GM12891 (cell line): ENCODE results near the gene RAB26.

Experiments used
- DNase-seq: peaks from one replicate; pipeline ENCODE4 v3.0.0; 2011; ENCODE audit warnings: low spot score; ENCODE audit not compliant: insufficient read length
- FAIRE-seq: peaks from 2 replicates; lab custom pipeline; 2011; peaks lifted over from hg19 to GRCh38; lab: Jason Lieb, UNC
- PAX5 ChIP-seq: IDR thresholded peaks from 2 replicates; pipeline ENCODE4 v1.6.1; 2011; ENCODE audit warnings: low read length, moderate library complexity, mild to moderate bottlenecking; ENCODE audit not compliant: insufficient read depth, severe bottlenecking
- POLR2A ChIP-seq: IDR thresholded peaks from 2 replicates; pipeline ENCODE4 v1.6.1; 2011; ENCODE audit warnings: low read depth, low read length, control low read depth
- POLR2AphosphoS5 ChIP-seq: IDR thresholded peaks from 2 replicates; pipeline ENCODE4 v1.6.1; 2011; ENCODE audit warnings: low read depth, low read length, control low read depth
- POU2F2 ChIP-seq: IDR thresholded peaks from 2 replicates; pipeline ENCODE4 v1.6.1; 2011; ENCODE audit warnings: low read depth, mild to moderate bottlenecking, control low read depth, low read length, moderate library complexity
- SPI1 ChIP-seq: IDR thresholded peaks from 2 replicates; pipeline ENCODE4 v1.6.1; 2011; ENCODE audit warnings: low read depth, low read length, control low read depth
- TAF1 ChIP-seq: IDR thresholded peaks from 2 replicates; pipeline ENCODE4 v1.6.1; 2011; ENCODE audit warnings: low read depth, low read length, control low read depth

RAB26 gene

GRCh38 chr16:2190002-2190658 is 41.7 kb downstream of the RAB26 start:
- DNase-seq: no peak
- no peak for FAIRE-seq
- TF ChIP-seq POLR2A (no peak), PAX5 (no peak), POLR2AphosphoS5 (no peak), TAF1 (no peak), POU2F2 (no peak), SPI1 (no peak)

GRCh38 chr16:2190659-2191445 is 42.4 kb downstream of the RAB26 start:
- FAIRE-seq (no peak), DNase-seq (no peak)
- no peak for TF ChIP-seq POLR2A
- TF ChIP-seq SPI1: no peak
- no peak for TF ChIP-seq POU2F2
- TF ChIP-seq PAX5: no peak
- TF ChIP-seq POLR2AphosphoS5: no peak
- TF ChIP-seq TAF1: no peak

- no peak for TF ChIP-seq POU2F2
- TF ChIP-seq POLR2A: no peak
- no peak for TF ChIP-seq SPI1
- TF ChIP-seq PAX5: no peak
- no peak for TF ChIP-seq POLR2AphosphoS5
- TF ChIP-seq TAF1: no peak
- DNase-seq (no peak), FAIRE-seq (no peak)
These were observed 43.0 kb downstream of the RAB26 start for GRCh38 chr16:2191446-2191706.

- DNase-seq (no peak), FAIRE-seq (no peak)
- TF ChIP-seq SPI1: no peak
- no peak for TF ChIP-seq TAF1
- no peak for TF ChIP-seq PAX5
- TF ChIP-seq POLR2A: no peak
- TF ChIP-seq POU2F2: no peak
- TF ChIP-seq POLR2AphosphoS5: no peak
These were observed 45.9 kb downstream of the RAB26 start for GRCh38 chr16:2194166-2194834.

GRCh38 chr16:2194852-2195321 is 46.5 kb downstream of the RAB26 start:
- TF ChIP-seq POLR2A (no peak), PAX5 (no peak), SPI1 (no peak), TAF1 (no peak), POU2F2 (no peak), POLR2AphosphoS5 (no peak)
- FAIRE-seq (peak; percentile 82), DNase-seq (peak; percentile 68)

- no peak for FAIRE-seq
- TF ChIP-seq POLR2AphosphoS5 (no peak), POLR2A (no peak), POU2F2 (no peak), PAX5 (no peak), SPI1 (no peak), TAF1 (no peak)
- no peak for DNase-seq
These were observed 47.1 kb downstream of the RAB26 start for GRCh38 chr16:2195322-2196161.

- TF ChIP-seq TAF1 (no peak), POLR2AphosphoS5 (no peak), PAX5 (no peak), SPI1 (no peak), POLR2A (no peak), POU2F2 (no peak)
- DNase-seq (no peak), FAIRE-seq (no peak)
These were observed 47.9 kb downstream of the RAB26 start, which contains the start of gene CASKIN1 for GRCh38 chr16:2196162-2196980. CASKIN1 (minus strand) TSS chr16:2196605; CDS start chr16:2196432, 173 bp downstream.

GRCh38 chr16:2196981-2197511 is 48.6 kb downstream of the RAB26 start:
- DNase-seq: no peak
- no peak for FAIRE-seq
- no peak for TF ChIP-seq POLR2AphosphoS5
- TF ChIP-seq POU2F2: no peak
- TF ChIP-seq TAF1: no peak
- no peak for TF ChIP-seq SPI1
- TF ChIP-seq PAX5: no peak
- TF ChIP-seq POLR2A: no peak
